DLD1 (cell line): ENCODE results near the gene ANO7.

Source experiments
- in situ Hi-C: cut with HindIII; loops from 2 replicates; pipeline ENCODE4 v1.10.0; 2017; ENCODE audit warnings: low sequenced_read_pairs

ANO7 gene

GRCh38 chr2:241157841-241158545, 30.5 kb upstream of the ANO7 start:
- in situ Hi-C loops, result no loop called here

- in situ Hi-C loops, result no loop called here
Measured at GRCh38 chr2:241158546-241158900, 30.0 kb upstream of the ANO7 start.

GRCh38 chr2:241159116-241159515, 29.4 kb upstream of the ANO7 start:
- in situ Hi-C loops, result no loop called here

GRCh38 chr2:241160318-241160717, 28.2 kb upstream of the ANO7 start:
- in situ Hi-C loops, result no loop called here

GRCh38 chr2:241161646-241162281, 26.7 kb upstream of the ANO7 start:
- in situ Hi-C loops, result no loop called here

- in situ Hi-C loops, result no loop called here
Measured at GRCh38 chr2:241163601-241164118, 24.8 kb upstream of the ANO7 start.

- in situ Hi-C loops, result no loop called here
Measured at GRCh38 chr2:241168366-241168765, 20.1 kb upstream of the ANO7 start.

GRCh38 chr2:241173557-241173956, 14.9 kb upstream of the ANO7 start:
- in situ Hi-C loops, result no loop called here

GRCh38 chr2:241177526-241178334, 10.7 kb upstream of the ANO7 start:
- in situ Hi-C loops, result no loop called here

- in situ Hi-C loops, result no loop called here
Measured at GRCh38 chr2:241178961-241179360, 9.5 kb upstream of the ANO7 start.

- in situ Hi-C loops, result no loop called here
Measured at GRCh38 chr2:241179899-241180298, 8.6 kb upstream of the ANO7 start.

GRCh38 chr2:241180495-241180894, 8.0 kb upstream of the ANO7 start:
- in situ Hi-C loops, result no loop called here

- in situ Hi-C loops, result no loop called here
Measured at GRCh38 chr2:241182126-241182525, 6.4 kb upstream of the ANO7 start.

- in situ Hi-C loops, result no loop called here
Measured at GRCh38 chr2:241182531-241183133, 5.8 kb upstream of the ANO7 start.

GRCh38 chr2:241183221-241183620, 5.3 kb upstream of the ANO7 start:
- in situ Hi-C loops, result no loop called here

- in situ Hi-C loops, result no loop called here
Measured at GRCh38 chr2:241184901-241185300, 3.6 kb upstream of the ANO7 start.

GRCh38 chr2:241185961-241186360, 2.5 kb upstream of the ANO7 start:
- in situ Hi-C loops, result no loop called here

- in situ Hi-C loops, result no loop called here
Measured at GRCh38 chr2:241187101-241187917, 1.2 kb upstream of the ANO7 start.

- in situ Hi-C loops, result no loop called here
Measured at GRCh38 chr2:241187918-241188234, 601 bp upstream of the ANO7 start.

- in situ Hi-C loops, result no loop called here
Measured at GRCh38 chr2:241189093-241189855, 797 bp downstream of the ANO7 start.
